B cell (primary cell): ENCODE data around the gene BIRC2. TPM values are rescaled to one million over a fixed set of nuclear protein-coding genes. Genes with fewer than 3 reads are reported as not detected.

Experiments used
- ATAC-seq: fragments of 200-7000 bp; cut with Tn5 transposase; one replicate; pipeline ENCODE4 v1.10.0; 2021; ENCODE audit warnings: low read depth, mild to moderate bottlenecking, moderate number of reproducible peaks, moderate library complexity
- CTCF ChIA-PET: fragments of 350-600 bp; sonication (Branson Sonifier 250); formaldehyde crosslinking; loops from one replicate; lab custom pipeline; 2021; ENCODE audit warnings: antibody characterized with exemption, inconsistent platforms; lab: Charles Lee
- POLR2A ChIA-PET: fragments of 350-600 bp; sonication (Branson Sonifier 250); formaldehyde crosslinking; loops from one replicate; lab custom pipeline; 2021; ENCODE audit warnings: antibody characterized with exemption; lab: Charles Lee
- DNase-seq: peaks from one replicate; pipeline ENCODE4 v3.0.0; 2013
- H2AFZ ChIP-seq: 2 replicates; pipeline ENCODE4 v1.6.1; 2012; ENCODE audit warnings: mild to moderate bottlenecking, low read depth, low read length; ENCODE audit not compliant: insufficient read depth, poor library complexity, severe bottlenecking
- H3K27ac ChIP-seq, 2 donors: 1 replicate in 1 of 2; 2 replicates in 1 of 2; pipeline ENCODE4 v1.5.1; 2012 to 2013; ENCODE audit warnings: low read length in 2 of 2, mild to moderate bottlenecking in 2 of 2, moderate library complexity in 1 of 2
- H3K27me3 ChIP-seq, 4 experiments: fragments of 200-600 bp in 1 of 4; sonication (generic) in 1 of 4; replicated peaks in 1 of 4; 1 replicate in 2 of 4; 2 replicates in 2 of 4; pipeline versions ENCODE4 v1.6.1 to v1.7.0; 2013 to 2016; ENCODE audit warnings: low read length in 3 of 4, mild to moderate bottlenecking in 2 of 4, mixed read lengths in 1 of 4, moderate library complexity in 1 of 4; ENCODE audit not compliant: insufficient read depth in 4 of 4, control insufficient read depth in 3 of 4; ENCODE audit errors: control extremely low read depth in 1 of 4
- H3K36me3 ChIP-seq, 2 experiments: replicated peaks in 1 of 2; 1 replicate in 1 of 2; 2 replicates in 1 of 2; pipeline versions ENCODE4 v1.6.1 to v1.7.1; 2013; ENCODE audit warnings: low read length in 1 of 2; ENCODE audit not compliant: insufficient read depth in 2 of 2, control insufficient read depth in 1 of 2; ENCODE audit errors: control extremely low read depth in 1 of 2, extremely low read depth in 1 of 2
- H3K4me1 ChIP-seq, 2 donors: fragments of 200-600 bp in 1 of 2; sonication (generic) in 1 of 2; 1 replicate in 1 of 2; 2 replicates in 1 of 2; pipeline versions ENCODE4 v1.5.1 to v1.6.1; 2013 to 2017; ENCODE audit warnings: low read length in 2 of 2; ENCODE audit not compliant: control insufficient read depth in 2 of 2, insufficient read depth in 2 of 2
- H3K4me2 ChIP-seq: replicated peaks from 2 replicates; pipeline ENCODE3; 2012; ENCODE audit warnings: mild to moderate bottlenecking, low read depth, low read length; ENCODE audit not compliant: poor library complexity, severe bottlenecking
- H3K4me3 ChIP-seq, 5 experiments: fragments of 200-600 bp in 1 of 5; sonication (generic) in 1 of 5; 1 replicate in 3 of 5; 2 replicates in 2 of 5; pipeline versions ENCODE4 v1.5.1 to v1.7.0; 2011 to 2016; ENCODE audit warnings: low read length in 4 of 5, mild to moderate bottlenecking in 4 of 5, low read depth in 2 of 5, control low read depth in 1 of 5, moderate library complexity in 1 of 5; ENCODE audit not compliant: insufficient read depth in 1 of 5; ENCODE audit errors: control extremely low read depth in 1 of 5, extremely low read depth in 1 of 5
- H3K79me2 ChIP-seq: fragments of 200-600 bp; sonication (generic); one replicate; pipeline ENCODE4 v1.6.0; 2016; ENCODE audit warnings: low read length; ENCODE audit not compliant: control insufficient read depth, insufficient read depth
- H3K9ac ChIP-seq: fragments of 200-600 bp; sonication (generic); 2 replicates; pipeline ENCODE4 v1.6.1; 2017; ENCODE audit warnings: mild to moderate bottlenecking, low read length, moderate library complexity
- H3K9me3 ChIP-seq, 3 donors: one replicate each; pipeline versions ENCODE4 v1.6.1 to v1.7.1; 2013; ENCODE audit warnings: low read length in 2 of 3; ENCODE audit not compliant: control insufficient read depth in 2 of 3, insufficient read depth in 1 of 3; ENCODE audit errors: control extremely low read depth in 1 of 3
- H4K20me1 ChIP-seq: 2 replicates; pipeline ENCODE4 v1.6.0; 2012; ENCODE audit warnings: mild to moderate bottlenecking, low read length; ENCODE audit not compliant: insufficient read depth, control insufficient read depth, poor library complexity, severe bottlenecking
- H3K27ac Mint-ChIP-seq: one replicate; pipeline ENCODE4 v1.8.0; 2021; ENCODE audit warnings: mixed read lengths
- H3K27me3 Mint-ChIP-seq: one replicate; pipeline ENCODE4 v1.8.0; 2021; ENCODE audit warnings: mixed read lengths
- H3K4me1 Mint-ChIP-seq: one replicate; pipeline ENCODE4 v1.8.0; 2021; ENCODE audit warnings: mixed read lengths
- H3K4me3 Mint-ChIP-seq: one replicate; pipeline ENCODE4 v1.8.0; 2021; ENCODE audit warnings: mixed read lengths
- H3K9me3 Mint-ChIP-seq: one replicate; pipeline ENCODE4 v1.8.0; 2022; ENCODE audit warnings: mixed read lengths; ENCODE audit not compliant: insufficient read depth
- CTCF ChIP-seq: fragments of 200-600 bp; IDR thresholded peaks from one replicate; pipeline ENCODE4 v1.8.0; 2022; ENCODE audit warnings: antibody characterized with exemption, mild to moderate bottlenecking
- EZH2 ChIP-seq: IDR thresholded peaks from 2 replicates; pipeline ENCODE4 v1.6.1; 2012; ENCODE audit warnings: borderline replicate concordance, low read depth, mild to moderate bottlenecking, moderate library complexity, low read length; ENCODE audit not compliant: insufficient read depth, poor library complexity, severe bottlenecking
- WGBS: methylation state at CpG from one replicate; pipeline ENCODE4 v1.1.5; 2013; ENCODE audit warnings: missing lambda C conversion rate; ENCODE audit not compliant: insufficient coverage; 5-methylcytosine and 5-hydroxymethylcytosine counted together
- intact Hi-C: fragments of 100-400 bp; cut with micrococcal nuclease; formaldehyde crosslinking; loops from one replicate; pipeline ENCODE4 v1.10.0; 2022
- polyA plus RNA-seq: library from polyadenylated mRNA; depleted of rRNA; stranded (reverse); fragments of >200 nt; gene quantifications from 2 replicates; pipeline ENCODE4 v1.2.3, GENCODE V29; 2012
- total RNA-seq, 2 donors: library from RNA; stranded (reverse); fragments of 120-200 nt in 1 of 2; gene quantifications; 1 replicate in 1 of 2; 2 replicates in 1 of 2; pipeline versions ENCODE4 v1.2.3 to v1.2.4, GENCODE V29; 2013 to 2022

BIRC2 gene
- total and polyA plus RNA-seq, 2 donors (not counting 1 experiment from before 2014, with no cell fraction given): 20.1 to 51.0 TPM

- H3K9me3 Mint-ChIP-seq: no peaks in the 10 kb centered on the region
- WGBS: no CpG with 5 or more reads among the region's 2 CpGs
- H2AFZ ChIP-seq: no peak overlapping the region
- no peak overlapping the region for H3K27ac Mint-ChIP-seq
- ATAC-seq: no peak
- peaks cover 38 to 50% of the 10 kb centered on the region in 2 donors for H3K4me1 ChIP-seq
- H3K9me3 ChIP-seq: peaks cover 0 to 1% (median 0%) of the 10 kb centered on the region in 3 donors
- H3K4me3 ChIP-seq: peak overlapping the region in 3 of 5 experiments; percentile 11 to 92 (median 76)
- H3K36me3 ChIP-seq: peaks cover 22 to 81% of the 10 kb centered on the region in 2 experiments
- ChIA-PET POLR2A (interaction anchor here (0.6 to 7.6 kb wide), 2 partner anchors 11 to 28 kb away, joined by 5 to 105 read pairs; no protein-coding TSS in a partner anchor), CTCF (interaction anchor here (0.7 to 17.9 kb wide), 5 partner anchors 16 to 129 kb away, joined by 3 to 588 read pairs (median 13); no protein-coding TSS in a partner anchor)
- intact Hi-C loops: no loop called here
- no peak for TF ChIP-seq CTCF
- TF ChIP-seq EZH2: no peak
- no peak for DNase-seq
- peak overlapping the region; percentile 60 for H3K9ac ChIP-seq
- H3K27ac ChIP-seq: peak overlapping the region in 1 of 2 donors; percentile 98
- H3K27me3 ChIP-seq: no peaks in the 10 kb centered on the region
- no peaks in the 10 kb centered on the region for H3K27me3 Mint-ChIP-seq
- H3K4me3 Mint-ChIP-seq: peak overlapping the region; percentile 86
- H3K4me1 Mint-ChIP-seq: peaks cover 51% of the 10 kb centered on the region
- H4K20me1 ChIP-seq: peaks cover 83% of the 10 kb centered on the region
- peak overlapping the region; percentile 77 for H3K4me2 ChIP-seq
- peaks cover 91% of the 10 kb centered on the region for H3K79me2 ChIP-seq
Measured at GRCh38 chr11:102322560-102322959, 24.5 kb upstream of the BIRC2 start.

GRCh38 chr11:102323542-102324251 is 23.3 kb upstream of the BIRC2 start:
- H4K20me1 ChIP-seq: peaks cover 82% of the 10 kb centered on the region
- Mint-ChIP-seq H3K27me3 (no peaks in the 10 kb centered on the region), H3K4me1 (peaks cover 52% of the 10 kb centered on the region), H3K4me3 (peak overlapping the region; percentile 32), H3K9me3 (no peaks in the 10 kb centered on the region), H3K27ac (peak overlapping the region; percentile 65)
- no peaks in the 10 kb centered on the region for H3K27me3 ChIP-seq
- H3K9me3 ChIP-seq: peaks cover 0 to 1% (median 0%) of the 10 kb centered on the region in 3 donors
- ChIA-PET POLR2A (interaction anchor here (0.6 kb wide), 1 partner anchor 42 kb away, joined by 4 read pairs; no protein-coding TSS in a partner anchor), CTCF (interaction anchor here (1.1 to 2.3 kb wide), 6 partner anchors 10 to 35 kb away, joined by 3 to 21 read pairs (median 6); no protein-coding TSS in a partner anchor)
- peak overlapping the region in 1 of 2 donors; percentile 98 for H3K27ac ChIP-seq
- H3K79me2 ChIP-seq: peaks cover 88% of the 10 kb centered on the region
- no CpG with 5 or more reads among the region's 1 CpG for WGBS
- ATAC-seq: no peak
- peaks cover 38 to 50% of the 10 kb centered on the region in 2 donors for H3K4me1 ChIP-seq
- no peak overlapping the region for H2AFZ ChIP-seq
- peak overlapping the region in 1 of 5 experiments; percentile 9 for H3K4me3 ChIP-seq
- no peak for DNase-seq
- H3K36me3 ChIP-seq: peaks cover 29 to 90% of the 10 kb centered on the region in 2 experiments
- intact Hi-C loops: loop anchor here (1.0 kb wide), 1 partner anchor 10 kb away; no protein-coding TSS in a partner anchor
- H3K9ac ChIP-seq: no peak overlapping the region
- peak overlapping the region; percentile 77 for H3K4me2 ChIP-seq
- TF ChIP-seq CTCF: no peak
- TF ChIP-seq EZH2: no peak
